Mesendoderm (in vitro differentiated cells): ENCODE results near the gene ANKS1B.

ENCODE experiments used
- DNase-seq: peaks from one replicate; pipeline ENCODE4 v3.0.0; 2013
- H2AK5ac ChIP-seq: 2 replicates; pipeline ENCODE4 v1.6.1; 2013; ENCODE audit warnings: low read length, inconsistent platforms
- H2BK120ac ChIP-seq: 2 replicates; pipeline ENCODE4 v1.6.1; 2013; ENCODE audit warnings: low read depth, mild to moderate bottlenecking, low read length, moderate library complexity, mixed read lengths
- H2BK15ac ChIP-seq: replicated peaks from 2 replicates; pipeline ENCODE4 v1.6.1; 2013; ENCODE audit warnings: low read depth, mild to moderate bottlenecking, moderate library complexity
- H2BK5ac ChIP-seq: 2 replicates; pipeline ENCODE4 v1.6.1; 2013; ENCODE audit warnings: low read length, inconsistent platforms
- H3K18ac ChIP-seq: 2 replicates; pipeline ENCODE4 v1.6.1; 2013; ENCODE audit warnings: mild to moderate bottlenecking, low read length, mixed read lengths
- H3K23ac ChIP-seq: one replicate; pipeline ENCODE4 v1.6.1; 2013; ENCODE audit warnings: low read length
- H3K27ac ChIP-seq: 2 replicates; pipeline ENCODE4 v1.5.1; 2013; ENCODE audit warnings: low read depth, mild to moderate bottlenecking, inconsistent platforms, low read length, moderate library complexity
- H3K27me3 ChIP-seq: 2 replicates; pipeline ENCODE4 v1.6.1; 2013; ENCODE audit warnings: low read length, control low read depth, mild to moderate bottlenecking, inconsistent platforms; ENCODE audit not compliant: insufficient read depth, poor library complexity
- H3K36me3 ChIP-seq: 2 replicates; pipeline ENCODE4 v1.6.1; 2013; ENCODE audit warnings: low read length, inconsistent platforms; ENCODE audit not compliant: control insufficient read depth, insufficient read depth
- H3K4ac ChIP-seq: one replicate; pipeline ENCODE4 v1.6.1; 2013; ENCODE audit warnings: low read depth, mild to moderate bottlenecking, low read length, moderate library complexity
- H3K4me1 ChIP-seq: 2 replicates; pipeline ENCODE4 v1.6.1; 2013; ENCODE audit warnings: low read depth, low read length, inconsistent platforms; ENCODE audit not compliant: control insufficient read depth
- H3K4me2 ChIP-seq: 2 replicates; pipeline ENCODE4 v1.6.1; 2013; ENCODE audit warnings: low read length
- H3K4me3 ChIP-seq: 2 replicates; pipeline ENCODE4 v1.5.1; 2013; ENCODE audit warnings: mild to moderate bottlenecking, low read length
- H3K56ac ChIP-seq: one replicate; pipeline ENCODE4 v1.6.1; 2013; ENCODE audit warnings: low read length
- H3K79me1 ChIP-seq: 2 replicates; pipeline ENCODE4 v1.6.1; 2013; ENCODE audit warnings: low read length, inconsistent platforms
- H3K79me2 ChIP-seq: 2 replicates; pipeline ENCODE4 v1.6.1; 2013; ENCODE audit warnings: mild to moderate bottlenecking, low read length; ENCODE audit not compliant: control insufficient read depth, insufficient read depth
- H3K9ac ChIP-seq: 2 replicates; pipeline ENCODE4 v1.6.1; 2013; ENCODE audit warnings: low read length, inconsistent platforms
- H4K5ac ChIP-seq: one replicate; pipeline ENCODE4 v1.6.1; 2013; ENCODE audit warnings: low read length
- H4K8ac ChIP-seq: one replicate; pipeline ENCODE4 v1.6.1; 2013; ENCODE audit warnings: low read depth, mild to moderate bottlenecking, control low read depth, low read length, moderate library complexity
- WGBS: extraction: QIAGEN DNeasy Blood & Tissue Kit; methylation state at CpG from one replicate; pipeline ENCODE4 v1.1.7; 2013; ENCODE audit warnings: low lambda C conversion rate, missing lambda C conversion rate; ENCODE audit not compliant: insufficient coverage; ENCODE audit errors: extremely low coverage; 5-methylcytosine and 5-hydroxymethylcytosine counted together

ANKS1B gene

GRCh38 chr12:99153293-99153692, 831.4 kb downstream of the ANKS1B start:
- no CpG with 5 or more reads among the region's 3 CpGs for WGBS
- Histone ChIP-seq H4K5ac (no peak overlapping the region), H3K9ac (no peak overlapping the region), H2BK120ac (no peak overlapping the region), H3K4ac (no peak overlapping the region), H2BK5ac (no peak overlapping the region), H3K27ac (no peak overlapping the region), H2AK5ac (no peak overlapping the region), H2BK15ac (no peak overlapping the region), H3K4me2 (no peak overlapping the region), H3K56ac (no peak overlapping the region), H3K79me1 (no peaks in the 10 kb centered on the region), H3K79me2 (no peaks in the 10 kb centered on the region), H3K18ac (no peak overlapping the region), H3K36me3 (no peaks in the 10 kb centered on the region), H4K8ac (no peak overlapping the region), H3K4me1 (no peaks in the 10 kb centered on the region), H3K4me3 (no peak overlapping the region), H3K23ac (no peak overlapping the region), H3K27me3 (no peaks in the 10 kb centered on the region)
- DNase-seq = no peak

- Histone ChIP-seq H3K79me1 (no peaks in the 10 kb centered on the region), H3K9ac (no peak overlapping the region), H3K27me3 (no peaks in the 10 kb centered on the region), H3K27ac (no peak overlapping the region), H2BK5ac (no peak overlapping the region), H2BK120ac (no peak overlapping the region), H3K23ac (no peak overlapping the region), H4K5ac (no peak overlapping the region), H4K8ac (no peak overlapping the region), H3K4me2 (no peak overlapping the region), H3K4me1 (no peaks in the 10 kb centered on the region), H3K18ac (no peak overlapping the region), H2AK5ac (no peak overlapping the region), H3K36me3 (no peaks in the 10 kb centered on the region), H3K4me3 (no peak overlapping the region), H2BK15ac (no peak overlapping the region), H3K56ac (no peak overlapping the region), H3K79me2 (no peaks in the 10 kb centered on the region), H3K4ac (no peak overlapping the region)
- WGBS = no CpG with 5 or more reads among the region's 2 CpGs
- no peak for DNase-seq
Measured at GRCh38 chr12:99152337-99152736, 832.4 kb downstream of the ANKS1B start.

- Histone ChIP-seq H2BK120ac (no peak overlapping the region), H4K5ac (no peak overlapping the region), H3K4ac (no peak overlapping the region), H3K56ac (no peak overlapping the region), H2BK15ac (no peak overlapping the region), H3K4me1 (no peaks in the 10 kb centered on the region), H3K9ac (no peak overlapping the region), H2AK5ac (no peak overlapping the region), H3K36me3 (no peaks in the 10 kb centered on the region), H3K23ac (no peak overlapping the region), H3K4me2 (no peak overlapping the region), H4K8ac (no peak overlapping the region), H3K4me3 (no peak overlapping the region), H3K27ac (no peak overlapping the region), H3K27me3 (no peaks in the 10 kb centered on the region), H3K79me1 (no peaks in the 10 kb centered on the region), H3K79me2 (no peaks in the 10 kb centered on the region), H2BK5ac (no peak overlapping the region), H3K18ac (no peak overlapping the region)
- no peak for DNase-seq
Measured at GRCh38 chr12:99151744-99152143, 833.0 kb downstream of the ANKS1B start.

- Histone ChIP-seq H3K36me3 (no peaks in the 10 kb centered on the region), H4K5ac (no peak overlapping the region), H2BK120ac (no peak overlapping the region), H2BK5ac (no peak overlapping the region), H3K27me3 (no peaks in the 10 kb centered on the region), H3K79me1 (no peaks in the 10 kb centered on the region), H2BK15ac (no peak overlapping the region), H3K23ac (no peak overlapping the region), H3K4me1 (no peaks in the 10 kb centered on the region), H3K9ac (no peak overlapping the region), H3K18ac (no peak overlapping the region), H3K79me2 (no peaks in the 10 kb centered on the region), H2AK5ac (no peak overlapping the region), H3K27ac (no peak overlapping the region), H3K56ac (no peak overlapping the region), H3K4ac (no peak overlapping the region), H3K4me2 (no peak overlapping the region), H4K8ac (no peak overlapping the region), H3K4me3 (no peak overlapping the region)
- DNase-seq = no peak
- WGBS = no CpG with 5 or more reads among the region's 2 CpGs
Measured at GRCh38 chr12:99147130-99147529, 837.6 kb downstream of the ANKS1B start.

GRCh38 chr12:99146730-99147129, 838.0 kb downstream of the ANKS1B start:
- no peak for DNase-seq
- no peak overlapping the region for H2BK5ac ChIP-seq
- H3K4ac ChIP-seq = no peak overlapping the region
- H4K5ac ChIP-seq = no peak overlapping the region
- no peaks in the 10 kb centered on the region for H3K79me1 ChIP-seq
- no peak overlapping the region for H3K27ac ChIP-seq
- no peaks in the 10 kb centered on the region for H3K36me3 ChIP-seq
- no peak overlapping the region for H3K23ac ChIP-seq
- H3K4me3 ChIP-seq = no peak overlapping the region
- WGBS = no CpG with 5 or more reads among the region's 5 CpGs
- H3K18ac ChIP-seq = no peak overlapping the region
- H3K79me2 ChIP-seq = no peaks in the 10 kb centered on the region
- no peak overlapping the region for H2AK5ac ChIP-seq
- no peaks in the 10 kb centered on the region for H3K4me1 ChIP-seq
- H2BK120ac ChIP-seq = no peak overlapping the region
- H3K9ac ChIP-seq = no peak overlapping the region
- no peak overlapping the region for H4K8ac ChIP-seq
- H3K4me2 ChIP-seq = no peak overlapping the region
- no peak overlapping the region for H2BK15ac ChIP-seq
- no peaks in the 10 kb centered on the region for H3K27me3 ChIP-seq
- H3K56ac ChIP-seq = no peak overlapping the region

- Histone ChIP-seq H2BK120ac (no peak overlapping the region), H3K56ac (no peak overlapping the region), H2BK15ac (no peak overlapping the region), H3K79me2 (no peaks in the 10 kb centered on the region), H4K5ac (no peak overlapping the region), H3K36me3 (no peaks in the 10 kb centered on the region), H3K4ac (no peak overlapping the region), H3K4me2 (no peak overlapping the region), H3K9ac (no peak overlapping the region), H3K4me3 (no peak overlapping the region), H3K27ac (no peak overlapping the region), H3K18ac (no peak overlapping the region), H2AK5ac (no peak overlapping the region), H2BK5ac (no peak overlapping the region), H3K79me1 (no peaks in the 10 kb centered on the region), H3K27me3 (no peaks in the 10 kb centered on the region), H3K4me1 (no peaks in the 10 kb centered on the region), H4K8ac (no peak overlapping the region), H3K23ac (no peak overlapping the region)
- WGBS = no CpG with 5 or more reads among the region's 5 CpGs
- no peak for DNase-seq
Measured at GRCh38 chr12:99146185-99146584, 838.6 kb downstream of the ANKS1B start.
